CD4-positive, alpha-beta T cell treated with Interleukin-4 for 4 hours (primary cell): Measurements from ENCODE around the gene PARL.

Experiments
- DNase-seq: peaks from one replicate; pipeline ENCODE4 v3.0.0-alpha.2; 2020

Gene PARL

DNA sequence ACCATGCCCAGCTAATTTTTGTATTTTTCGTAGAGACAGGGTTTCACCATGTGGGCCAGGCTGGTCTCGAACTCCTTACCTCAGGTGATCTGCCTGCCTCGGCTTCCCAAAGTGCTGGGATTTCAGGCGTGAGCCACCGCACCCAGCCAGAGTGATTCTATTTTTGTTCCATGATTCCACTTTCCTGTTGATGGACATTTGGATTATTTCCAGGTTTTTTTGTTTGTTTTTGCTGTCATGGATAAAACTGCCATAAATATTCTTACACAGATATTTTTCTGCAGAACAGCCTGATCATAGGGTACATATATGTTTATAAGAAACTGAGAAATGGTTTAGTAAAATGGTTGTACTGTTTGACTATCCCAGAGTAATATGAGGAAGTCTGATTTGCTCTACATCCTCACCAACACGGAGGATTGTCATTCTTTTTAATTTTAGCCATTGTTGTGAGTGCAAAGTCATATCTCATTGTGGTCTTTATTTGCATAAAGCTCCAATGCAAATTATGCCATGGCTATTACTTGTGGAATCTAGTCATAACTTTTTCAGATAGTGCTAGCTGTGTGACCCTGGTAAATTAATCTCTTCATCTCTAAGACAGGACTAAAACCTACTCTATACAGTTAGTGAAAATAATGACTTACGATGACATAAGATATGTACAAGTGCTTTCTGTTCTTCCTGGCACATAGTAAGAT lies 102.0 kb downstream of the PARL start:
- no peak for DNase-seq

DNA sequence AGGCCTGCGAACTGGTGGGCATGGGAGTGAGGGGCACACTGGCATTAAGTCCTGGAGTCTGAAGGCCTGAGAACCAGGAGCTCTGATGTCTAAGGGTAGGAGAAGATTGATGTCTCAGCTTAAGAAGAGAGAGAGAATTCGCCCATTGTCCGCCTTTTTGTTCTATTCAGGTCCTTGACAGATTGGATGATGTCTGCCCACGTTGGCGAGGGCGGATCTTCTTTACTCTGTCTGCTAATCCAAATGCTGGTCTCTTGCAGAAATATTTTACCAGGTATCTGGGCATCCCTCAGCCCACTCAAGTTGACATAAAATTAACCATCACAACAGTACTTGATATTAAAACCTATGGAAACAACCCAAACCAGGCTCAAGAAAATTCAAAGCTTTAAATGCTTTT lies 103.4 kb downstream of the PARL start:
- no peak for DNase-seq

- DNase-seq: no peak
These were observed 104.7 kb downstream of the PARL start for GRCh38 chr3:183779896-183780465.
